ENCODE data around the gene ETNK2.

ETNK2 gene

DNA sequence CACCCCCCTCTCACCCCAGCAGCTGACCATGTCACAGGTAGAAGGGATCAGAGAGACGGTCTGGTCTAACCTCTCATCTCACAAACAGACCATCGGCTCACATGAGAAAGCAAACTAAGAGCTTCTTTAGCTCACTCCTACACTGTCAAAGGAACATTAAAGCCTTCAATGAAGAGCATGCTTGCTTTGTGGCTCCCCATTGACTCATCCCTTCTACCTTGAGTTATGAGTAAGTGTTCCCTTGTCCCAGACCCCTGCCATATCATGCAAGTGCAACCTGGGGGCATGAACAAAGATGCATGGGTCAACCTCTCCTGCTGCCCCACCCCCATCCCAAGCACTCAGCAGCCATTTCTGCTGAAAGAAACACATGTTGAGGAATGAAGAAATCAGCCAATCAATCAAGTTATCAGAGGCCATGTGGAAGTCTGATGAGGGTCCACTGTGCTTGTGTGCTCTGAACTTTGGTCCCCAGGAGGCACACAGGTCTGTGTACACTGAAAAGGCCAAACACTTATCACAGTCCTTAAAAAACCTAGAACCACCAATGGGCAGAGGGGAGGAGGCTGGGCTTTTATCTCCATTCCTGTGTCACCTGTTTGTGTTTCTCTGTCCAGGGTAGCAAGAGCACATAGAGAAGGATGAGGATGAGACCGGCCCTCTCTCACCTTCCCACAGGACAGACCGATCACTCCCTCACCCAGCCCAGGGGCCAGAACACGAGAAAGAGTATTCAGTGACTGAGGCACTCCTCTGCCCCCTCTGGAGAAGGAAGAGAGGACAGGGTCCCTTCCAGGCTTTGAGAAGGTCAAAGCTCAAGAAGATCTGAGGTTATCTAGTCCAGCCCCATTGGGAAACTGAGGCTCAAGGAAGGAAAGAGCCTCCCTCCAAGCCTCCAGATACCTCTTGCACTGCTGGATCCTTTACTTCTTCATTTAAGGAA is 9.5 kb downstream of the ETNK2 start:
- no peak for DNase-seq (ENCODE audit: low read depth)
- TF ChIP-seq, protein P1, sequence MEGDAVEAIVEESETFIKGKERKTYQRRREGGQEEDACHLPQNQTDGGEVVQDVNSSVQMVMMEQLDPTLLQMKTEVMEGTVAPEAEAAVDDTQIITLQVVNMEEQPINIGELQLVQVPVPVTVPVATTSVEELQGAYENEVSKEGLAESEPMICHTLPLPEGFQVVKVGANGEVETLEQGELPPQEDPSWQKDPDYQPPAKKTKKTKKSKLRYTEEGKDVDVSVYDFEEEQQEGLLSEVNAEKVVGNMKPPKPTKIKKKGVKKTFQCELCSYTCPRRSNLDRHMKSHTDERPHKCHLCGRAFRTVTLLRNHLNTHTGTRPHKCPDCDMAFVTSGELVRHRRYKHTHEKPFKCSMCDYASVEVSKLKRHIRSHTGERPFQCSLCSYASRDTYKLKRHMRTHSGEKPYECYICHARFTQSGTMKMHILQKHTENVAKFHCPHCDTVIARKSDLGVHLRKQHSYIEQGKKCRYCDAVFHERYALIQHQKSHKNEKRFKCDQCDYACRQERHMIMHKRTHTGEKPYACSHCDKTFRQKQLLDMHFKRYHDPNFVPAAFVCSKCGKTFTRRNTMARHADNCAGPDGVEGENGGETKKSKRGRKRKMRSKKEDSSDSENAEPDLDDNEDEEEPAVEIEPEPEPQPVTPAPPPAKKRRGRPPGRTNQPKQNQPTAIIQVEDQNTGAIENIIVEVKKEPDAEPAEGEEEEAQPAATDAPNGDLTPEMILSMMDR (IDR thresholded peaks at IDR 0.05; ENCODE audit: low read depth, low read length): no peak
- no peak for TF ChIP-seq MYC (IDR thresholded peaks at IDR 0.05; ENCODE audit: low read depth, low read length)
- H3K4me3 ChIP-seq (ENCODE audit: low read depth, low read length): no peak overlapping the region

DNA sequence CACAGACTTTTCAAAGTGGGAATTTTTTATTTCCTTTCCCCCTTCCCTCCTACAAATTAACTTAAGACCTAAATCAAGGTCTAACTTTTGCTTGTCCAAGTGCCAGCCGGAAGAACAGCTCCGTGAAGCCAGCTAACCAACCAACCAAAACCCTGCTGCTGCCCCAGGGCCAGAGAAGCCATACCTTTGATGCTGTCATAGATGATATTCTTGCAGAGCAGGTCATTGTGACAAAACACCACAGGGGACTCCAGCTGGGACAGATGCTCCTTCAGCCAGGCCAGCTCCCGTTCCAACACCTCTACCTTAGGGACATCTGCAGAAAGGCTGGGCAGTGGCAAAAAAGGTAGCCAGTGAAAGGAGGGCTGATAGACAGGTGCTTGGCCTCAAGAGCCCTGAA is 10.7 kb downstream of the ETNK2 start:
- DNase-seq (ENCODE audit: low read depth): no peak
- H3K4me3 ChIP-seq (ENCODE audit: low read depth, low read length): no peak overlapping the region
- TF ChIP-seq, protein P1 (IDR thresholded peaks at IDR 0.05; ENCODE audit: low read depth, low read length): no peak
- TF ChIP-seq MYC (IDR thresholded peaks at IDR 0.05; ENCODE audit: low read depth, low read length) (no peak), POLR2A (IDR thresholded peaks at IDR 0.05; ENCODE audit: extremely low read depth, insufficient read length) (no peak)
- TF ChIP-seq, protein P2, sequence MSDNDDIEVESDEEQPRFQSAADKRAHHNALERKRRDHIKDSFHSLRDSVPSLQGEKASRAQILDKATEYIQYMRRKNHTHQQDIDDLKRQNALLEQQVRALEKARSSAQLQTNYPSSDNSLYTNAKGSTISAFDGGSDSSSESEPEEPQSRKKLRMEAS (IDR thresholded peaks at IDR 0.05; ENCODE audit: low read depth, low read length): no peak

- TF ChIP-seq, protein P2 (IDR thresholded peaks at IDR 0.05; ENCODE audit: low read depth, low read length): no peak
- TF ChIP-seq MYC (IDR thresholded peaks at IDR 0.05; ENCODE audit: low read depth, low read length): no peak
- TF ChIP-seq POLR2A (IDR thresholded peaks at IDR 0.05; ENCODE audit: extremely low read depth, insufficient read length): no peak
- TF ChIP-seq, protein P1 (IDR thresholded peaks at IDR 0.05; ENCODE audit: low read depth, low read length): no peak
- H3K4me3 ChIP-seq (ENCODE audit: low read depth, low read length): no peak overlapping the region
- no peak for DNase-seq (ENCODE audit: low read depth)
These were observed 11.9 kb downstream of the ETNK2 start for GRCh38 chr1:204139952-204140351.

DNA sequence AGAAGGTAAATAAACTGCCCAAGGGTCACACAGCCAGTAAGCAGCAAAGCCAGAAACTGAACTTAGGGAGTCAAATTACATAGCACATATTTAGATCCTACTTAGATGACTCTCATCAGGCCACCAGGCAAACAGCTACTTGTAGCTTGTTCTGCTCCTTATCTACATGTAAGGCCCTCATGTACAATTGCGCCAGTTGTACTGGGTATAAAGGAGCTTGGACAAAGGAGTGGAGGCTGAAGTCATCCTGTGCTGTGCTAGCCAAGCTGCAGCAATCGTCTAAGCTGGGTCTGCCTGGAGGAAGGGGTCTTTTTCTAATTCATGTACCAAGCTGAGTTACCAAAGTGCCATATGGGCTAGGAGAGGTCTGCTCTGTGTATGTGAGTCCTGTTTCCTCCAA is 12.8 kb downstream of the ETNK2 start:
- no peak for DNase-seq (ENCODE audit: low read depth)
- no peak overlapping the region for H3K4me3 ChIP-seq (ENCODE audit: low read depth, low read length)
- TF ChIP-seq, protein P2 (IDR thresholded peaks at IDR 0.05; ENCODE audit: low read depth, low read length): no peak
- TF ChIP-seq POLR2A (IDR thresholded peaks at IDR 0.05; ENCODE audit: extremely low read depth, insufficient read length): no peak
- TF ChIP-seq, protein P1 (IDR thresholded peaks at IDR 0.05; ENCODE audit: low read depth, low read length): no peak
- no peak for TF ChIP-seq MYC (IDR thresholded peaks at IDR 0.05; ENCODE audit: low read depth, low read length)

DNA sequence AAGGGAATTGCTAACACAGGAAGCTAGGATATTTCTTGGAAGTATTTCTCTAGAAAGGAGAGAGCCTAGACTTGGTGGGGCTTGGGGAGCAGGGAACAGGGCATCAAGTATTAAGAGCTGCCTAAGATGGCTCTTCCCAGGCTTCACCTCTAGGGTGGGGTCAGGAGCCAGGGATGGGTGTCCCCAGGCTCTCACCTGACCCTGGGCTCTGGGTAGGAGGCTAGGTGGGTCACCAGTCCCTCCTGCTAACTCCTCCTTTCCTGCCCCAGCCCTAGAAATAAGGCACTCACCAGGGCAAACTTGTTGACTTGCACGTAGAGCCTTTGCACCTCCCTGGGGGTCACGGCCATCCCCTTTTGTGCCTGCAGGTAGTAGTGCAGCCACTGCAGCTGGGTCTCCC is 15.0 kb downstream of the ETNK2 start:
- no peak overlapping the region for H3K4me3 ChIP-seq (ENCODE audit: low read depth, low read length)
- DNase-seq (ENCODE audit: low read depth): no peak
- no peak for TF ChIP-seq MYC (IDR thresholded peaks at IDR 0.05; ENCODE audit: low read depth, low read length)
- TF ChIP-seq POLR2A (IDR thresholded peaks at IDR 0.05; ENCODE audit: extremely low read depth, insufficient read length): no peak
- TF ChIP-seq, protein P2 (IDR thresholded peaks at IDR 0.05; ENCODE audit: low read depth, low read length): no peak
- TF ChIP-seq, protein P1 (IDR thresholded peaks at IDR 0.05; ENCODE audit: low read depth, low read length): no peak
